ENCODE measurements around the gene FUCA2.

Gene FUCA2

DNA sequence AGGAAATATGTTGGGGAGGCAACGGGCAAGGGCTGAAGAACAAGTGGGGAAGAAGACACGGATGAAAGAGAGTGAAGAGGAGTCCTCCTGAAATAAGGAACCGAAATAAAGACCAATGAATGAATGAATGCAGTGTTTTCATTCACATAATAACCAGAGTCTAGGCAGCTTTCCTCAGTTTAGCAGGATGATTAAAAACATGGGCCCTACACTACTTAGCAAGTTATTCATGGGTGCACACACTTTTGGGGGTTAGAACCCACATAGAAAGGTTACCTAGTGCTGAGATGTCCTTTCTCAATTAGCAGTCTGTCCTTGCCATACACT is 5.9 kb upstream of the FUCA2 start:
- Histone ChIP-seq H2BK120ac (ENCODE audit: insufficient read depth, low read length, poor library complexity) (no peak overlapping the region), H2BK12ac (ENCODE audit: low read length) (no peak overlapping the region), H3K36me3 (ENCODE audit: control insufficient read depth in 1 of 2, insufficient read depth in 2 of 2, low read length in 2 of 2) (no peaks in the 10 kb centered on the region), H3K27ac (ENCODE audit: low read depth, low read length) (no peak overlapping the region), H2AK5ac (ENCODE audit: low read length) (no peak overlapping the region), H3K14ac (ENCODE audit: low read length) (no peak overlapping the region), H2BK5ac (ENCODE audit: low read depth, low read length, poor library complexity) (no peak overlapping the region), H3K27me3 (ENCODE audit: insufficient read depth, low read length) (no peaks in the 10 kb centered on the region), H3K4me3 (ENCODE audit: low read depth, low read length) (no peak overlapping the region), H4K8ac (ENCODE audit: low read depth, low read length) (no peak overlapping the region), H2AFZ (ENCODE audit: insufficient read depth, low read length, poor library complexity) (no peak overlapping the region), H4K91ac (ENCODE audit: low read depth, low read length) (no peak overlapping the region), H3K4ac (ENCODE audit: low read depth, low read length) (no peak overlapping the region), H3K9ac (ENCODE audit: low read length) (no peak overlapping the region), H3K9me3 (ENCODE audit: insufficient read depth, low read depth, low read length) (peaks cover 2% of the 10 kb centered on the region), H4K12ac (ENCODE audit: low read depth, low read length) (no peak overlapping the region), H3K4me2 (ENCODE audit: low read length) (no peak overlapping the region), H3K79me1 (ENCODE audit: low read length) (no peaks in the 10 kb centered on the region), H3K18ac (ENCODE audit: low read length) (no peak overlapping the region), H3K79me2 (ENCODE audit: control insufficient read depth, insufficient read depth, low read length, poor library complexity) (no peaks in the 10 kb centered on the region), H3K4me1 (ENCODE audit: control insufficient read depth in 1 of 2, insufficient read depth in 2 of 2, low read length in 2 of 2) (no peaks in the 10 kb centered on the region), H3K23ac (ENCODE audit: low read length) (no peak overlapping the region)
- no CpG with 5 or more reads among the region's 3 CpGs for WGBS (ENCODE audit: extremely low coverage, insufficient coverage, insufficient read length)
- DNase-seq: no peak

DNA sequence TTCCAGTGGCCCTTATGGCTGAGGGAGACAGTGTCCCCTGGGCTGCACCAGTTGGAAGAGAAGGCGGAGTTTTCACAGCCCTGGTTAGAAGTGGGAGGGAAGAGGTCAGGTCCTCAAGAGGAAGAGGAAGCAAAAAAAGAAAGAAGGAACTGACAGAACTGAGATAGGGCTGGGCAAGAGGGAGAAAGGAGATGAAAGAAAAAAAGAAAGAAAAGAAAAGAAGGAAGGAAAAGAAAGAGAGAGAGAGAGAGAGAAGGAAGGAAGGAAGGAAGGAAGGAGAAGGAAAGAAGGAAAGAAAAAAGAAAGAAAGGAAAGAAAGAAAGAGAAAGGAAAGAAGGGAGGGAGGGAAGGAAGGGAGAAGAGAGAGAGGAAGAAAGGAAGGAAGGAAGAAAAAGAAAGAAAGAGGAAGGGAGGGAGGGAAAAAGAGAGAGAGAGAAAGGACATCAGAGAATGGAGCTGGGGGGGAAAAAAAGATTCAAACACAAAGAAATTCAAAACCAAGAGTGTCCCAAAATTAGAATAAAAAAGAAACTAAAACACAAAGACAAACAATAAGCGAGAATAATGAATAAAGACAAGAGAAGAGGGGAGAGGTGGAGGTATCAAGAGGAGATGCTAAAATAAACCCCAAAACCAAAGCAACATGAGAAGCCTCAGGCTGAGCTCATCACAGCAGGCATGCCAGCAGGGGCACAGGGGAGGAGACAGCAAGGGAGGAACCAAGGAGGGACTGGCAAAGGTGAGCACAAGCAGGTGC is 5.3 kb upstream of the FUCA2 start:
- no CpG with 5 or more reads among the region's 2 CpGs for WGBS (ENCODE audit: extremely low coverage, insufficient coverage, insufficient read length)
- Histone ChIP-seq H3K9ac (ENCODE audit: low read length) (no peak overlapping the region), H3K23ac (ENCODE audit: low read length) (no peak overlapping the region), H2BK5ac (ENCODE audit: low read depth, low read length, poor library complexity) (no peak overlapping the region), H4K12ac (ENCODE audit: low read depth, low read length) (no peak overlapping the region), H4K8ac (ENCODE audit: low read depth, low read length) (no peak overlapping the region), H3K79me1 (ENCODE audit: low read length) (no peaks in the 10 kb centered on the region), H2BK120ac (ENCODE audit: insufficient read depth, low read length, poor library complexity) (no peak overlapping the region), H3K27ac (ENCODE audit: low read depth, low read length) (no peak overlapping the region), H2AFZ (ENCODE audit: insufficient read depth, low read length, poor library complexity) (no peak overlapping the region), H2BK12ac (ENCODE audit: low read length) (no peak overlapping the region), H3K9me3 (ENCODE audit: insufficient read depth, low read depth, low read length) (peaks cover 2% of the 10 kb centered on the region), H3K14ac (ENCODE audit: low read length) (no peak overlapping the region), H3K4me2 (ENCODE audit: low read length) (no peak overlapping the region), H3K4ac (ENCODE audit: low read depth, low read length) (no peak overlapping the region), H2AK5ac (ENCODE audit: low read length) (no peak overlapping the region), H3K36me3 (ENCODE audit: control insufficient read depth in 1 of 2, insufficient read depth in 2 of 2, low read length in 2 of 2) (no peaks in the 10 kb centered on the region), H3K4me3 (ENCODE audit: low read depth, low read length) (no peak overlapping the region), H3K18ac (ENCODE audit: low read length) (no peak overlapping the region), H3K4me1 (ENCODE audit: control insufficient read depth in 1 of 2, insufficient read depth in 2 of 2, low read length in 2 of 2) (peaks cover 0 to 1% of the 10 kb centered on the region in 2 experiments), H4K91ac (ENCODE audit: low read depth, low read length) (no peak overlapping the region), H3K79me2 (ENCODE audit: control insufficient read depth, insufficient read depth, low read length, poor library complexity) (no peaks in the 10 kb centered on the region), H3K27me3 (ENCODE audit: insufficient read depth, low read length) (no peaks in the 10 kb centered on the region)
- no peak for DNase-seq

DNA sequence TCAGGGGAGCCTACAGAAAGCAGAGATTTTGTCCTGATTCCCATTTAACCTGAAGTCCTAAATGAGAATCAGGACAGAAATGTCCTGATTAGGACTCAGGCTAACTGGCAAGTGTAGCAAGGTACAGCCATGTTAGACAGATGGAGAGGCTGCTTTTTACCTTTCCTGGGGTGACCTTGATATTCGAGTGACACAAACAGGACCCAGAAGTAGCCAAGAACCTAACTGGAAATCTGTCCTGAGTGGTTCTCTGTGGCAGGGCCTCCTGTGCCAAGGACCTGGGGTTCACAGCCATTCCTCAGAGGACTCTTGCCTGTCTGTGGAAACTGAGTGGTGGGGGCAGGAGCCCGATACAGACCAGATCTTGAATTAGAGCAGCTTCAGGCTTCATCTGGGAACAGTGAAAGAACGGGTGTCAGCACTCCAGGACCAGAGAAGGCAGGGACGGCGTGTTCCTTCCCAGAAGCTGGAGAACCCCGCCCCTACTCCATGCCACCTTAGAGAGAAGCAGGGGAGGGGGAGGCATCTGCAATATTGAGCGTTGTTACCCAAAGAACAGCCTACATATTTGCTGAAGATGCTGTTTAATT is 4.3 kb upstream of the FUCA2 start:
- Histone ChIP-seq H3K79me2 (ENCODE audit: control insufficient read depth, insufficient read depth, low read length, poor library complexity) (peaks cover 4% of the 10 kb centered on the region), H3K9me3 (ENCODE audit: insufficient read depth, low read depth, low read length) (peaks cover 2% of the 10 kb centered on the region), H2BK5ac (ENCODE audit: low read depth, low read length, poor library complexity) (no peak overlapping the region), H3K18ac (ENCODE audit: low read length) (no peak overlapping the region), H3K4me1 (ENCODE audit: control insufficient read depth in 1 of 2, insufficient read depth in 2 of 2, low read length in 2 of 2) (peaks cover 4 to 8% of the 10 kb centered on the region in 2 experiments), H3K27me3 (ENCODE audit: insufficient read depth, low read length) (no peaks in the 10 kb centered on the region), H4K12ac (ENCODE audit: low read depth, low read length) (no peak overlapping the region), H3K4me2 (ENCODE audit: low read length) (no peak overlapping the region), H2BK12ac (ENCODE audit: low read length) (no peak overlapping the region), H3K4ac (ENCODE audit: low read depth, low read length) (no peak overlapping the region), H4K91ac (ENCODE audit: low read depth, low read length) (no peak overlapping the region), H3K27ac (ENCODE audit: low read depth, low read length) (no peak overlapping the region), H2AK5ac (ENCODE audit: low read length) (no peak overlapping the region), H3K36me3 (ENCODE audit: control insufficient read depth in 1 of 2, insufficient read depth in 2 of 2, low read length in 2 of 2) (no peaks in the 10 kb centered on the region), H3K4me3 (ENCODE audit: low read depth, low read length) (no peak overlapping the region), H2AFZ (ENCODE audit: insufficient read depth, low read length, poor library complexity) (no peak overlapping the region), H3K23ac (ENCODE audit: low read length) (no peak overlapping the region), H3K79me1 (ENCODE audit: low read length) (peaks cover 6% of the 10 kb centered on the region), H2BK120ac (ENCODE audit: insufficient read depth, low read length, poor library complexity) (no peak overlapping the region), H3K9ac (ENCODE audit: low read length) (no peak overlapping the region), H4K8ac (ENCODE audit: low read depth, low read length) (no peak overlapping the region), H3K14ac (ENCODE audit: low read length) (no peak overlapping the region)
- no CpG with 5 or more reads among the region's 7 CpGs for WGBS (ENCODE audit: extremely low coverage, insufficient coverage, insufficient read length)
- no peak for DNase-seq

DNA sequence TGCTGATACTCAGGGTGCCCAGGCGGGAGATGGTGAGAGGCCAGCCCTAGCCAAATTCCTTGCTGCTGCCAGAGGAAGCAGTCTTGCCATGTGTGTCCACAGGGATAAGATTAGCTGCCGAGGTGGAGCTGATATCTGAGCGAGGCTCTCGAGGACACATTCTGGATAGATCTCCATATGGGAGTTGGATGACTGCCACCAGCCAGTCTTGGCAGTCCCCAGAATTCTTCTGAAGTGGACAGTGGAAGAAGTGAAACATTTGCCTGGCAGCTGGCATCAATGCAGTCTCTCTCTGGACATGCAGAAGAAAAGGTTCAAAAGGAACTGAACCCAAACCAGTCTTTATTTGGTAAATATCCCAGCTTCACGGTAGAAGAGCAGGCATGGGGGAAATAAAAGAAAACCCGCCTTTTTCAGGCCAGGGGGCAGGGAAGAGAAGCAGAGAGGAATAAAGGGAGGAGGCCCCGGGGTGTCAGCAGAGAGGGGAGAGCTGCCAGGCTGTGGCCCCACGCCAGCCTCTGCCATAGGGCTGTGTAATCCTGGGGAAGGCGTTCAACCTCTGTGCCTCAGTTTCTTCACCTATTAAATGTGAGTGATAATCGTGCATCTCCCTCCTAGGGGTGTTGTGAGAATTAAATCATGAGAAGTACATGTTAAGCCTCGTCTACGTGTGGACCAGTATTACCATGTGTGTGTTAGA is 3.7 kb upstream of the FUCA2 start:
- Histone ChIP-seq H4K12ac (ENCODE audit: low read depth, low read length) (no peak overlapping the region), H3K9ac (ENCODE audit: low read length) (no peak overlapping the region), H3K79me1 (ENCODE audit: low read length) (peaks cover 6% of the 10 kb centered on the region), H3K27me3 (ENCODE audit: insufficient read depth, low read length) (no peaks in the 10 kb centered on the region), H2BK120ac (ENCODE audit: insufficient read depth, low read length, poor library complexity) (no peak overlapping the region), H2BK12ac (ENCODE audit: low read length) (no peak overlapping the region), H4K8ac (ENCODE audit: low read depth, low read length) (no peak overlapping the region), H3K4me1 (ENCODE audit: control insufficient read depth in 1 of 2, insufficient read depth in 2 of 2, low read length in 2 of 2) (peaks cover 5 to 10% of the 10 kb centered on the region in 2 experiments), H3K9me3 (ENCODE audit: insufficient read depth, low read depth, low read length) (no peaks in the 10 kb centered on the region), H3K27ac (ENCODE audit: low read depth, low read length) (no peak overlapping the region), H3K4ac (ENCODE audit: low read depth, low read length) (no peak overlapping the region), H3K23ac (ENCODE audit: low read length) (no peak overlapping the region), H3K14ac (ENCODE audit: low read length) (no peak overlapping the region), H3K18ac (ENCODE audit: low read length) (no peak overlapping the region), H3K4me3 (ENCODE audit: low read depth, low read length) (no peak overlapping the region), H2AK5ac (ENCODE audit: low read length) (no peak overlapping the region), H2AFZ (ENCODE audit: insufficient read depth, low read length, poor library complexity) (no peak overlapping the region), H3K79me2 (ENCODE audit: control insufficient read depth, insufficient read depth, low read length, poor library complexity) (peaks cover 4% of the 10 kb centered on the region), H4K91ac (ENCODE audit: low read depth, low read length) (no peak overlapping the region), H2BK5ac (ENCODE audit: low read depth, low read length, poor library complexity) (no peak overlapping the region), H3K4me2 (ENCODE audit: low read length) (no peak overlapping the region), H3K36me3 (ENCODE audit: control insufficient read depth in 1 of 2, insufficient read depth in 2 of 2, low read length in 2 of 2) (no peaks in the 10 kb centered on the region)
- WGBS (ENCODE audit: extremely low coverage, insufficient coverage, insufficient read length): no CpG with 5 or more reads among the region's 12 CpGs
- no peak for DNase-seq

All from trophoblast cell (in vitro differentiated cells and primary cell).